Fibroblast of the aortic adventitia (primary cell): ENCODE data around the gene COL2A1. TPM values are rescaled to one million over a fixed set of nuclear protein-coding genes. Genes with fewer than 3 reads are reported as not detected.

Source experiments
- DNase-seq: peaks from one replicate; pipeline ENCODE4 v3.0.0-alpha.2; 2010; ENCODE audit warnings: low read depth
- H3K4me3 ChIP-seq: 2 replicates; pipeline ENCODE4 v1.5.1; 2011; ENCODE audit warnings: low read depth, mild to moderate bottlenecking, control low read depth, low read length, moderate library complexity
- total RNA-seq: library from RNA; depleted of rRNA; stranded (reverse); fragments of >200 nt; gene quantifications from 2 replicates; pipeline ENCODE4 v1.2.3, GENCODE V29; 2012; ENCODE audit warnings: low replicate concordance
- TF ChIP-seq, protein P1 (sequence below): IDR thresholded peaks from 2 replicates; pipeline ENCODE4 v1.5.1; 2011; ENCODE audit warnings: mild to moderate bottlenecking, low read length, control low read depth, inconsistent platforms; ENCODE audit not compliant: insufficient read depth

COL2A1 gene
- total RNA-seq, 1 donor = not detected

DNA sequence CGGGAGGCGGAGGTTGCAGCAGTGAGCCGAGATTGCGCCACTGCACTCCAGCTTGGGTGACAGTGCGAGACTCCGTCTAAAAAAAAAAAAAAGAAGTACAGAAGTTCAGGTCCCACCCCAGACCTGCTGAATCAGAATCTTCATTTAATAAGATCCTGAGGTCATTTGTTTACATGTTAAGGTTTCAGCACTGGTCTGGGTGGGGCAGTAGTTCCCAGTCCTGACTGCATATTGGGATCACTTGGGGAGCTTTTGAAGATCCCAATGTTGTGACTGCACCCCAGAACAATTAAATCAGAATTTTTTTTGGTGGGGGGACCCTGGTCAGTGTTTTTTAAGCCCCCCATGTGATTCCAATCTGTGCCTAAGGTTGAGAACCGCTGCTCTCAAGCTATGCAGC, 11.7 kb upstream of the COL2A1 start:
- no peak for DNase-seq
- TF ChIP-seq, protein P1, sequence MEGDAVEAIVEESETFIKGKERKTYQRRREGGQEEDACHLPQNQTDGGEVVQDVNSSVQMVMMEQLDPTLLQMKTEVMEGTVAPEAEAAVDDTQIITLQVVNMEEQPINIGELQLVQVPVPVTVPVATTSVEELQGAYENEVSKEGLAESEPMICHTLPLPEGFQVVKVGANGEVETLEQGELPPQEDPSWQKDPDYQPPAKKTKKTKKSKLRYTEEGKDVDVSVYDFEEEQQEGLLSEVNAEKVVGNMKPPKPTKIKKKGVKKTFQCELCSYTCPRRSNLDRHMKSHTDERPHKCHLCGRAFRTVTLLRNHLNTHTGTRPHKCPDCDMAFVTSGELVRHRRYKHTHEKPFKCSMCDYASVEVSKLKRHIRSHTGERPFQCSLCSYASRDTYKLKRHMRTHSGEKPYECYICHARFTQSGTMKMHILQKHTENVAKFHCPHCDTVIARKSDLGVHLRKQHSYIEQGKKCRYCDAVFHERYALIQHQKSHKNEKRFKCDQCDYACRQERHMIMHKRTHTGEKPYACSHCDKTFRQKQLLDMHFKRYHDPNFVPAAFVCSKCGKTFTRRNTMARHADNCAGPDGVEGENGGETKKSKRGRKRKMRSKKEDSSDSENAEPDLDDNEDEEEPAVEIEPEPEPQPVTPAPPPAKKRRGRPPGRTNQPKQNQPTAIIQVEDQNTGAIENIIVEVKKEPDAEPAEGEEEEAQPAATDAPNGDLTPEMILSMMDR = no peak
- H3K4me3 ChIP-seq = no peak overlapping the region

DNA sequence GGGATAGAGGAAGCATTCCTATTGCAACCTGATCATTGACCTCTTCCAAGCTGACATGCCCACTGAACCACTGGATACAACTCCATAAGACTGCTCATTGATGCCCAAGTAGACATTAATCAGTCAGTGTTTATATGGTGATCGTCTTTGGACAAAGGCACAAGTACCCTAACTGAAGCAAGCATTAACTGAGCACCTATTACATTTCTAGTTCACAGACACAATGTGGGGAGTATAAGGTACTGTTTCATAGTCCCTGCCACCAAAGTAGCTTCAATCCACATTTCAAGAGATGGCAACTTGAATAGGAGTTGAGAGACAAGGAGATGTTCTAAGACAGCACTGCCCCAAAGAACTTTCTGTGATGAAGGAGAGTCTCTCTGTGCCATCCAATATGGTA, 10.9 kb upstream of the COL2A1 start:
- TF ChIP-seq, protein P1 = no peak
- no peak overlapping the region for H3K4me3 ChIP-seq
- DNase-seq = no peak

DNA sequence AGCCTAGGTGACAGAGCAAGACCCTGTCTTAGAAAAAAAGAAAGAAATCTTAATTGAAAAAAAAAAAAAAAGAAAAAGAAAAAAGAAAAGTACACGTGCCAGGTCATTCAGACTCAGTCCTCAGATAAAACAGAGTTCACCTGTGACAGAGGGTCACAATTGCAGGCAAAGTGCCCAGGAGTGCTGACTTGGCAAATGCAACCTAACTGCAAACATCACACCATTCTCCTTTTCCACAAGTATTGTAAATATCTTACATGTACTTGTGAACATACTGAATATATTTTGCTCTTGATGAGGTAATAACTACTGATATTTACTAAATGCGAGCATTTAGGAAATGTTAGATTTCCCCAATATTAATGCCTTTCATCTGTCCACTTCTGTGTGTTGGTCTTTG, 9.0 kb upstream of the COL2A1 start:
- no peak overlapping the region for H3K4me3 ChIP-seq
- DNase-seq = no peak
- TF ChIP-seq, protein P1 = no peak

GRCh38 chr12:48012070-48012469, 7.8 kb upstream of the COL2A1 start:
- no peak overlapping the region for H3K4me3 ChIP-seq
- no peak for DNase-seq
- TF ChIP-seq, protein P1 = no peak

DNA sequence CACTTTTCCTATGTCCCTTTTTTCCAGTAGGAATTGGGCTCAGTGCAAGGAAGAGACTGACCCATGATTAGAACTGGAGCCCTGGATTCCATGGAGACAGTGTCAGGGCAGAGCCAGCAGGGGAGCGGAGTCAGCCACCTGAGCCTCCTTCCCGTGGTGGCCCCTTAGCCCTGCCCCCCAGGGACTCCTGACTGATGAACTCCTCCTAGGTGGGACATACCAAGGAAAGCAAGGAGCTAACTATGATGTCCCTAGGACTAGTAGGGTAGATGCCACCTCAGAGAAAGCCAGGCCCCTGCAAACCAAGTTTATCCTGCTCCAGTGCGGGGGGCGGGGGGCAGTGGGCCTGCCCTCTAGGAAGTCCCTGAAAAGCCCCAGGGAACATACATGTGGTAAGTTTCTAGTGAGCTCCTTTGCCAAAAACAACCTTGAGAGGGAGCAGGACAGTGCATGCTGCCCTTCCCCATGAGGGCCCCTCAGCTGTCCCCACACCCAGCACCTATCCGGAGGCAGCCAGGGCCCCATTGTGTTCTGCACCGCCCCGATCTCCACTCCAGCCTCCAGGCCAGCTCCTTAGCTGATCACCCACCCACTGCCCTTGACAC, 6.2 kb upstream of the COL2A1 start:
- H3K4me3 ChIP-seq = no peak overlapping the region

GRCh38 chr12:48009471-48009870, 5.2 kb upstream of the COL2A1 start:
- no peak for DNase-seq
- TF ChIP-seq, protein P1 = no peak
- H3K4me3 ChIP-seq = no peak overlapping the region

More for the DNA sequence above, 6.2 kb upstream of the COL2A1 start:
- no peak for DNase-seq
- TF ChIP-seq, protein P1 = no peak

DNA sequence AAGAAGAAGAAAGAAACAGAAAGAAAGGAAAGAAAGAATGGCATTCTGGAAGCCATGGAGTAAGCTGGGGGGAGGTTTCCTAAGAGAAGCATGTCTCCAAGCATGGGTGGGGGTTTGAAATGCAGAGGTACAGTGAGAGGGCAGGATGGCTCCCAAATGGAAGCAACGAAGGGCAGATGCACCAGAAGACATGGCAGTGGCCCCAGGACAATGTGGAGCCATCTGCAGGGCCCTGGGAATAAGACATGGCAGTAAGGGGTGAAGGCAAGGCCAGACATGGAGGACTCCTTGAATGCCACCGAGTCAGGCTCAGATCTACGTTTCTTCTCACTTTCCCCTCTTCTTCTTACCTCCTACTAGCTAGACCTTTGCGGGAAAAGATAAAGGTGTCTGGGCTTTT, 4.7 kb upstream of the COL2A1 start:
- H3K4me3 ChIP-seq = no peak overlapping the region
- no peak for DNase-seq
- TF ChIP-seq, protein P1 = no peak
